Stimulated activated CD8-positive, alpha-beta memory T cell treated with anti-CD3 and anti-CD28 coated beads, Interleukin-12 subunit alpha, Interleukin-12 subunit beta, amount 100 ng/mL, for 4 hours (primary cell): ENCODE results near the gene SLC25A27.
"Not testable (repeated sequence)": the region's sequence is repeated elsewhere in the genome, so short reads cannot be mapped to it uniquely, and the experiment has no call there.

ENCODE experiments used
- DNase-seq: peaks from one replicate; pipeline ENCODE4 v3.0.0-alpha.2; 2020; ENCODE audit warnings: low read depth

Gene SLC25A27, protein sequence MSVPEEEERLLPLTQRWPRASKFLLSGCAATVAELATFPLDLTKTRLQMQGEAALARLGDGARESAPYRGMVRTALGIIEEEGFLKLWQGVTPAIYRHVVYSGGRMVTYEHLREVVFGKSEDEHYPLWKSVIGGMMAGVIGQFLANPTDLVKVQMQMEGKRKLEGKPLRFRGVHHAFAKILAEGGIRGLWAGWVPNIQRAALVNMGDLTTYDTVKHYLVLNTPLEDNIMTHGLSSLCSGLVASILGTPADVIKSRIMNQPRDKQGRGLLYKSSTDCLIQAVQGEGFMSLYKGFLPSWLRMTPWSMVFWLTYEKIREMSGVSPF

DNA sequence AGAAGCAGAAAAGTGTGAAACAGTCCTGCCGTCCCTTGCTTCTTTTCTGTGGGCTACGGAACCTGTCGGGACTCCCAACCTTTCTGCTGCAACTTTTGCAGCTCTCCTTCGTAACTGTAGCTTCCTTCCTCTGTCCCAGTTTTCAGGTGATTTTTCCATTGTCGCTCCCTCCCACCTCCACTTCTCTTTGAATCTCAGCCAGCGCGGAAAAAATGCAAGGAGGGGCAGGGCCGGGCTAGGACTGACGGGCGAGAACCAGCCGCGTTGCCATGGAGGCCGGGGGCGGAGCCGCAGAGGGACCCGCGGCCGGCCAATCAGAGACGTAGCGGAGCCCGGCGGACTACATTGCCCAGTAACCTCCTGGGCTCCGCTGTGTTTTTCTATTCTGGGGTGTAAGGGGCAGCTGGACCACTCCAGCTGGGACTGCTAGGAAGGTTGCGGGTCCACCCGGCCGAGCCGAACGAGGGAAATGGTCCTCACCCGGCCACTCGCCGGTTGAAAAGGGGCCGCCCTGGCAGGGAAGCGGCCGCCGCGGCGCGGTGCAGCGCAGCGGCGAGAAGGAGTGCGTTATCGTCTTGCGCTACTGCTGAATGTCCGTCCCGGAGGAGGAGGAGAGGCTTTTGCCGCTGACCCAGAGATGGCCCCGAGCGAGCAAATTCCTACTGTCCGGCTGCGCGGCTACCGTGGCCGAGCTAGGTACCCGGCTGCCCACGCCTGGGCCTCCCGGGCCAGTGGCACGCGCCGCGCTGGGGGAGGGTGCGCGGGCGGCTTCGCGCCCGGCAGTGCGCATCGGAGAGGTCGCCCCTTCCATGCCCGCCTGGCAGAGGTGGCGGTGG, at the start of gene SLC25A27, which contains the start of gene CYP39A1:
TSS of gene SLC25A27 (plus strand) at position 373 of the 836 bp plus-strand sequence. CDS start at position 591, 218 bp downstream.
TSS of gene CYP39A1 (minus strand) at position 216 of the 836 bp plus-strand sequence. CDS start 236 bp downstream, outside the sequence.
- peak; percentile 65 for DNase-seq

GRCh38 chr6:46605091-46605797, 47.5 kb upstream of the SLC25A27 start:
- no peak for DNase-seq

DNA sequence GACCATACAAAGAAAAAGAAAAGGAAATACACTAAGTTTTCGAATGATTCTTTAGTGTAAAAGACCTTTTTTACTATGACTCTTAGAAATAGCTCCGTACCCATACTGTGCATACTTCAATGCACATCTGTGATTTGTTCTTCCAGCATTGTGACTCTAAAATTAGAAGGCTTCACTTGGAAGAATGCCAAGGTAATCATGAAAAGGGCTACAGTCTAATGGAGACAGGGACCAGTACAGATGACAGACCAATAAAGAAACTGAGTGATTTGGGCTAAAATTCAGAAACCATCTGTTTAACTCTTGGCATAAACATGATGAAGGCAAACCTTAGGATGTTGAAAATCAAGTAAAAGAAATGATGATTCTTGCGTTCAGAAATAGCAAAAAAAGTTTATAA, 46.4 kb upstream of the SLC25A27 start:
- no peak for DNase-seq

GRCh38 chr6:46610862-46611553, 41.8 kb upstream of the SLC25A27 start:
- no peak for DNase-seq

DNA sequence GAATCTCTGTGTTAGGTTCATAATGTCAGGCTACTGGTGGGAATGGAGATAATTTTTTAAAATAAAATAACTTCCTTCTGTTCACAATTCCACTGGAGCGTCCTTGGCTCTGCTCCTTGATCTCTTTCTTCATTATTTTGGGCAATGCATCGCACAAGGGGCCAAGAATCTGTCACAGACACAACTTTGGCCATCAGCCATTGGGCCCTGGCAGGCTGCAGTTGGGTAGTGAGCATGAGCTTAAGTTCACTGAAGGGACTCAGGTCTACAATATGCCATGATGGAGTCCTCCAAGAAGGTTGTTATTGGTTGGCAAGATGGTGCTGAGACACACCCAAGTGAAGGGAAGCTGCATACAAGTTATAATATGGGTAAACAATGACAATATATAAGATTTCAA, 40.1 kb upstream of the SLC25A27 start:
- DNase-seq = no peak

DNA sequence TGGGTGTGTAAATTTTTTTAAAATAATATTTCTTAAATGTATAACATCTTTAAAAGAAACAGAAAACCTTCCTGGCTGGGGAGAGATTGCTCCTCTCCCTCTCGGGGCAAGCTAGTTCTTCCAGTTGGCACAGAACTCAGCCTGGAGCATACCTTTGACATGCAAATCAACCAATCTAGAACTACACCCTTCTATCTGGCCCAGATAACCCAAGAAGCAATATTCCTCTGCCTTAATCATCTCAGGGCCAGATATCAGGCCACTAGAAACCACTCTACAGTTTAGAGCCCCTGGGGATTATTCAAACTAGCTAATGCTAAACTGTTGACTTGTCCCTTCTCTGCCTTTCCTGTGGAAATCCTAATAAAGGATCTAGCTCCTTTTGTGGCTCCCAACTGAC, 34.0 kb upstream of the SLC25A27 start:
- no peak for DNase-seq

DNA sequence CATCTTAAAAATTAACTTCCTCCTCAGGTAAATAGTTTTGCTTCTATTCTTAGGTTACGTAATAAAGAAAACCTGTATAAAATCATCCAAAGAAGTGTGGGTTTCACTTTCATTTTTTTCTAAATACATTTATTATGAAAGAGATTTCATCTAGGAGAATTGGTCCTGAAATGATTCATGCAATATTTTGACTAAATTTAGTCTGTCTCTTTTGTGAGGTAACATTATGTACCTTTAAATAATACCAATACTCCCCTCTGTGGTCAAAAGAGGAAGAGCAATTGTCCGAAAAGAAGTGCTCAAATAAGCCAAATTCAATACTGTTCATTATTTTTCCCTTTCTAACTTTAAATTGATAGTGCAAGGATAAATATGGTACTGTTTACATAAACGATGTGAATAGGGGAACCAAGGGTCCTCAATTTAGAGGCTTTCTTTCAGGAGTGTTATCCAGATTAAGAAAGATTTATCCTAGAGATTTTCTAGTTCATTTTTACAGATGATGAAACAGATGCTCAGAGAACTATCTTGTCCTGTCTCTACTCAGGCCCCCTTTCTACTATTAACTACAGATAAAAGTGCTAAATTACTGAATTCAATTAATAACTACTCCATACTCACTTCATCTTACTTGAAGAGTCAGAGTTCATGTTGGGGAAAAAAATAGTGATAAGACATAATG, 26.4 kb upstream of the SLC25A27 start:
- DNase-seq = no peak

DNA sequence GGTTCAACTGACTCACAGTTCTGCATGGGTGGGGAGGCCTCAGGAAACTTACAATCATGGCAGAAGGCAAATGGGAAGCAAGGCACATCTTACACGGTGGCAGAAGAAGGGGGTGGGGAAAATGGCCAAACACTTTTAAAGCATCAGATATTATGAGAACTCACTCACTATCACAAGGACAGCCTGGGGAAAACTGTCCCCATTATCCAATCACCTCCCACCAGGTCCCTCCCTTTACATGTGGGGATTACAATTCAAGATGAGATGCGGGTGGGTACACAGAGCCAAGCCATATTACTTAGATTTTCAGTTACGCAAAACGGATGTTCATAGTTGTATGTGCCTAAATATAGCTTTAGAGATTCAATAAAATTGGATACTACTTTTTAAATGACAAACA, 25.8 kb upstream of the SLC25A27 start:
- DNase-seq = no peak

DNA sequence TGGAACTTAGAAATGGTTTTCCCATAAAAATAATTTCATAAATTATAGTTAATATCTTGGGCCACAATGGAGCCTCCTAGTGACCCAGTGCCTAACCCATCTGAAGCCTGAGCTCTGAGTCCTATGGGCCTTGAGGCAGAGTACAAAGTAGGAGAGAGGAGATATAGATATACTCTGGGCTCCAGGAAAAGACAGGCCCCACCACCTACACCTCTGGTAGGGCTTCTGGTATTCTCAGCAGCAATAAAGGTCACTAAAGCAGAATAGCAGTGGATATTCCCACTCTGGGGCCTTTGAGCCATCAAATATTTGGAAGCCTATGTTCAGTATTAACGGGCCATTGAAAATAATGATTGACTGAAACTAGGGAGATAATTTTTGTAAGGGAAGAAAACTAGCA, 24.3 kb upstream of the SLC25A27 start:
- no peak for DNase-seq

DNA sequence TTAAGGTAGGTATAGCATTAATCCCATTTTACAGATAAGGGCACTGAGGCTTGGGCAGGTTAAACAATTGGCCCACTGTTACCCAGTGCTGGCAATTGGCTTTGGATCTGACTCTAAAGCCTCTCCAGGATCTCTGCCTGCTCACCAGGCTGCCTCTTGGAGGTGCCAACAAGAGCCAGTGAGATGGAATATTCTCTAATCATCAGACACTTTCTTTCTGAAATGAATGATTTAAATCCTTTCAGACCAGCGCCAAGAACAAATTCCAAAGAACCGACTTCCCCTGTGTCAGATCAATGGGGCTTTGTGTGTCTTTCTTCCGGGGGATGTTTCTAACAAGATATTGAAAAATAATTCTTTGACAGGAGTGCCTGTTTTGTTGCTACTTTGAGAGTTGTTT, 23.8 kb upstream of the SLC25A27 start:
- DNase-seq = no peak

GRCh38 chr6:46629691-46630090, 23.1 kb upstream of the SLC25A27 start:
- no peak for DNase-seq

GRCh38 chr6:46632053-46632452, 20.7 kb upstream of the SLC25A27 start:
- DNase-seq = no peak

DNA sequence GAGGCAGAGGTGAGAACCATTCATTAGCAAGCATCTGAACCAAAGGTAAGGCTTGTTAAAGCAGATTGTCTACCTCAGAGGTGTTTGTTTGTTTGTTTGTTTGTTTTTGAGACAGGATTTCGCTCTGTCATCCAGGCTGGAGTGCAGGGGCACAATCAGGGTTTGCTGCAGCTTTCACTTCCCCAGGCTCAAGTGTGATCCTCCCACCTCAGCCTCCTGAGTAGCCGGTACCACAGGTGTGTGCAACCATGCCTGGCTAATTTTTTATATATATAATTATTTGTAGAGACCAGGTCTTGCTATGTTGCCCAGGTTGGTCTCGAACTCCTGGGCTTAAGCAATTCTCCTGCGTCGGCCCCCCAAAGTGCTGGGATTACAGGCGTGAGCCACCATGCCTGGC, 17.3 kb upstream of the SLC25A27 start:
- DNase-seq = no peak

DNA sequence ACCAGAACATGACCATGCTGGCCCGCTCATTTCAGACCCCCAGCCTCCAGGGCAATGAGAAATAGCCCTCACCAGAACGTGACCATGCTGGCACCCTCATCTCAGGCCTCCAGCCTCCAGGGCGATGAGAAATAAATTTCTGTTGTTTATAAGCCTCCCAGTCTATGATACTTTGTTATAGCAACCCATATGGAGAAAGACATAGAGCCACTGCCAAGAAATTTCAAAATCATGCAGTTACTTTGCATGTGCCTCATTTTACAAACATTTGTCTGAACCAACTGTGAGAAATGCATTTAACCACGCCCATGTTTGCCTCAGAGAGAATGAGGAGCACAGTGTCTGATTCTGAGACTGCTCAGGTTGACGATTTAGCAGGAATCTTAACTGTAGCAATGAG, 15.6 kb upstream of the SLC25A27 start:
- DNase-seq = no peak

DNA sequence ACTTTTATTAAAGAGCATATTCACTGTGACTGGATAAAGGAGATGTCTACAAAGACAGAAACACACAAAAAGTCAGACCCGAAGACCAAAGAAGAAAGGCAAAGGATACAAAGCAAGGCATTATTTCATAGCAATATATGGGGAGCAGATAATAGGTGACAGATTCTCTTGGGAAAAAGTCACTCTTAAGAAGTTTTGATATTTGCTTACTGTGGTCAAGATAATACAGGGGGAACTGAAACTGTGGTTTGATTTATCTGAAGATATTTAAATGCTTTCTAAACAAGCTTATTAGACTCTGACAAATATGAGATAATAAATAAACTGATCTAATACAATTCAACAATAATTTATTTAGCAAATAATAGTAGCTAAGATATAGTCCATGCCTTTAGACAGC, 14.8 kb upstream of the SLC25A27 start:
- DNase-seq = no peak

- no peak for DNase-seq
These were observed 14.1 kb upstream of the SLC25A27 start for GRCh38 chr6:46638650-46639049.

- DNase-seq = no peak
These were observed 9.6 kb upstream of the SLC25A27 start for GRCh38 chr6:46642928-46643751.

- no peak for DNase-seq
These were observed 7.5 kb upstream of the SLC25A27 start for GRCh38 chr6:46645265-46645664.

DNA sequence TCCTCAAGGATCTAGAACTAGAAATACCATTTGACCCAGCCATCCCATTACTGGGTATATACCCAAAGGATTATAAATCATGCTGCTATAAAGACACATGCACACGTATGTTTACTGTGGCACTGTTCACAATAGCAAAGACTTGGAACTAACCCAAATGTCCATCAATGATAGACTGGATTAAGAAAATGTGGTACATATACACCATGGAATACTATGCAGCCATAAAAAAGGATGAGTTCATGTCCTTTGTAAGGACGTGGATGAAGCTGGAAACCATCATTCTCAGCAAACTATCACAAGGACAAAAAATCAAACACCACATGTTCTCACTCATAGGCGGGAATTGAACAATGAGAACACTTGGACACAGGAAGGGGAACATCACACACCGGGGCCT, 4.7 kb upstream of the SLC25A27 start:
- not testable (repeated sequence) for DNase-seq

DNA sequence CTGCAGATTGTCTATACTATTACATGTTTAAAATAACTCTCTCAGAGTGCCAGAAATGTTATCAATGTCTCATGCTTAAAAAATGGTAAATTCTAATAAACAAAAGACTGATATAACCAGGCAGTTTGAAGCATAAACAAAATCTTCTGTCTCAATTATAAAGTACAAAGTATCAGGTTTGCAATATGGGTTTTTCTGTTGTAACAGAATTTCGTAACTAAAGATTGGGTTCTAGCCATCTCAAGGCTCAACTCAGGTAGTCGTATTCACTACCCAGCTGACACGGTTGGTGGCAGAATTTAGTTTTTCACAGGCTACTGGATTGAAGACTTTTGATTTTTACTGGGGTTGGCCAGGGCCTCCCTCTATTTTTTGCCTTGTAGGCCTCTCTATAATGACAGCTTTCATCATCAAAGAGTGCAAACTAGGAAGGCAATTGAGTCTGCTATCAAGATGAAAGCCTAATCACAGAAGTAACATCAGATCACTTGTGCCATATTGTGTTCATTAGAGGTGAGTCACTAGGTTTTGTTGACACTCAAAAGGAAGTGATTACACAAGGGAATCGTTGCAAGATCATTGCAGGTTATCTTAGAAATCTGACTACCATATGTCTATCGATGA, 3.8 kb upstream of the SLC25A27 start:
- DNase-seq = no peak
